GM18502 (cell line): ENCODE results near the gene MAN1A1.
A peak's percentile ranks its signal among the peaks of the same experiment; 100 is the strongest.
"Not testable (repeated sequence)": the region's sequence is repeated elsewhere in the genome, so short reads cannot be mapped to it uniquely, and the experiment has no call there.

Experiments used
- ATAC-seq: cut with Tn5 transposase; IDR thresholded peaks from one replicate; pipeline ENCODE4 v1.9.1; 2021; ENCODE audit warnings: mild to moderate bottlenecking; ENCODE audit not compliant: unreplicated experiment, poor library complexity

Gene MAN1A1

GRCh38 chr6:119308991-119309657 is 40.4 kb downstream of the MAN1A1 start:
- ATAC-seq = no peak

- no peak for ATAC-seq
These were observed 41.5 kb downstream of the MAN1A1 start for GRCh38 chr6:119308048-119308570.

- ATAC-seq = no peak
These were observed 42.5 kb downstream of the MAN1A1 start for GRCh38 chr6:119307056-119307455.

GRCh38 chr6:119306396-119306968 is 43.1 kb downstream of the MAN1A1 start:
- no peak for ATAC-seq

GRCh38 chr6:119303164-119303887 is 46.2 kb downstream of the MAN1A1 start:
- no peak for ATAC-seq

GRCh38 chr6:119301429-119301828 is 48.1 kb downstream of the MAN1A1 start:
- no peak for ATAC-seq

GRCh38 chr6:119299694-119300093 is 49.9 kb downstream of the MAN1A1 start:
- no peak for ATAC-seq

GRCh38 chr6:119297049-119297448 is 52.5 kb downstream of the MAN1A1 start:
- no peak for ATAC-seq

GRCh38 chr6:119296036-119297035 is 53.2 kb downstream of the MAN1A1 start:
- ATAC-seq = no peak

- ATAC-seq = peak; percentile 82
These were observed 54.6 kb downstream of the MAN1A1 start for GRCh38 chr6:119294984-119295383.

GRCh38 chr6:119291060-119291459 is 58.5 kb downstream of the MAN1A1 start:
- ATAC-seq = not testable (repeated sequence)

- ATAC-seq = no peak
These were observed 59.3 kb downstream of the MAN1A1 start for GRCh38 chr6:119290306-119290705.

GRCh38 chr6:119289651-119290050 is 59.9 kb downstream of the MAN1A1 start:
- no peak for ATAC-seq

- no peak for ATAC-seq
These were observed 63.5 kb downstream of the MAN1A1 start for GRCh38 chr6:119285908-119286625.

- ATAC-seq = no peak
These were observed 64.6 kb downstream of the MAN1A1 start for GRCh38 chr6:119284861-119285521.

GRCh38 chr6:119283979-119284545 is 65.5 kb downstream of the MAN1A1 start:
- no peak for ATAC-seq

- ATAC-seq = no peak
These were observed 66.3 kb downstream of the MAN1A1 start for GRCh38 chr6:119283214-119283613.

- ATAC-seq = no peak
These were observed 68.9 kb downstream of the MAN1A1 start for GRCh38 chr6:119280668-119281067.

GRCh38 chr6:119280080-119280479 is 69.5 kb downstream of the MAN1A1 start:
- ATAC-seq = no peak
